DOHH2 (cell line): ENCODE data around the gene C8G.

ENCODE experiments used
- H3F3A ChIP-seq: fragments of 200-600 bp; sonication (generic), shearing (Covaris generic); 2 replicates; pipeline ENCODE4 v1.6.0; 2016; ENCODE audit warnings: antibody characterized with exemption, mild to moderate bottlenecking; ENCODE audit not compliant: control insufficient read depth, insufficient read depth
- H3K27ac ChIP-seq: fragments of 200-600 bp; sonication (generic); 2 replicates; pipeline ENCODE4 v1.5.1; 2014; ENCODE audit warnings: low read depth, mild to moderate bottlenecking, low read length, moderate library complexity
- H3K27me3 ChIP-seq: fragments of 200-600 bp; sonication (generic); 2 replicates; pipeline ENCODE4 v1.6.1; 2014; ENCODE audit warnings: mild to moderate bottlenecking, low read length, mixed read lengths; ENCODE audit not compliant: control insufficient read depth
- H3K36me3 ChIP-seq: fragments of 200-600 bp; sonication (generic); 2 replicates; pipeline ENCODE4 v1.6.1; 2014; ENCODE audit warnings: mild to moderate bottlenecking, low read length, moderate library complexity, mixed read lengths; ENCODE audit not compliant: control insufficient read depth
- H3K4me1 ChIP-seq: fragments of 200-600 bp; sonication (generic); 2 replicates; pipeline ENCODE4 v1.6.1; 2014; ENCODE audit warnings: mild to moderate bottlenecking, low read length, mixed read lengths; ENCODE audit not compliant: control insufficient read depth
- H3K4me2 ChIP-seq: fragments of 200-600 bp; sonication (generic); 2 replicates; pipeline ENCODE4 v1.6.0; 2014; ENCODE audit warnings: mild to moderate bottlenecking, low read length, moderate library complexity
- H3K4me3 ChIP-seq: fragments of 200-600 bp; sonication (generic); 2 replicates; pipeline ENCODE4 v1.5.1; 2014; ENCODE audit warnings: mild to moderate bottlenecking, low read length, mixed read lengths
- H3K79me2 ChIP-seq: fragments of 200-600 bp; sonication (generic); 2 replicates; pipeline ENCODE4 v1.6.1; 2014; ENCODE audit warnings: mild to moderate bottlenecking, low read length, mixed read lengths; ENCODE audit not compliant: control insufficient read depth
- H3K9me2 ChIP-seq: fragments of 200-600 bp; sonication (generic); replicated peaks from 2 replicates; pipeline ENCODE4 v1.6.1; 2014; ENCODE audit warnings: mild to moderate bottlenecking, low read length, mixed read lengths; ENCODE audit not compliant: control insufficient read depth
- H3K9me3 ChIP-seq: fragments of 200-600 bp; sonication (generic); 2 replicates; pipeline ENCODE4 v1.6.1; 2014; ENCODE audit warnings: antibody characterized with exemption, low read length, mixed read lengths; ENCODE audit not compliant: control insufficient read depth, insufficient read depth
- H4K20me1 ChIP-seq: fragments of 200-600 bp; sonication (generic); 2 replicates; pipeline ENCODE4 v1.6.0; 2014; ENCODE audit warnings: low read depth, mild to moderate bottlenecking, antibody characterized with exemption, low read length, moderate library complexity; ENCODE audit not compliant: control insufficient read depth, insufficient read depth
- EZH2phosphoT487 ChIP-seq: fragments of 200-600 bp; sonication (generic); IDR thresholded peaks from 2 replicates; pipeline ENCODE4 v1.6.1; 2017; ENCODE audit warnings: borderline replicate concordance, mild to moderate bottlenecking, antibody characterized with exemption, low read length, moderate library complexity, mixed read lengths
- TF ChIP-seq, protein P1 (sequence below): fragments of 200-600 bp; sonication (generic); IDR thresholded peaks from one replicate; pipeline ENCODE4 v1.5.1; 2014; ENCODE audit warnings: antibody characterized with exemption, mild to moderate bottlenecking, low read depth, low read length; ENCODE audit not compliant: poor library complexity, severe bottlenecking

Gene C8G

DNA sequence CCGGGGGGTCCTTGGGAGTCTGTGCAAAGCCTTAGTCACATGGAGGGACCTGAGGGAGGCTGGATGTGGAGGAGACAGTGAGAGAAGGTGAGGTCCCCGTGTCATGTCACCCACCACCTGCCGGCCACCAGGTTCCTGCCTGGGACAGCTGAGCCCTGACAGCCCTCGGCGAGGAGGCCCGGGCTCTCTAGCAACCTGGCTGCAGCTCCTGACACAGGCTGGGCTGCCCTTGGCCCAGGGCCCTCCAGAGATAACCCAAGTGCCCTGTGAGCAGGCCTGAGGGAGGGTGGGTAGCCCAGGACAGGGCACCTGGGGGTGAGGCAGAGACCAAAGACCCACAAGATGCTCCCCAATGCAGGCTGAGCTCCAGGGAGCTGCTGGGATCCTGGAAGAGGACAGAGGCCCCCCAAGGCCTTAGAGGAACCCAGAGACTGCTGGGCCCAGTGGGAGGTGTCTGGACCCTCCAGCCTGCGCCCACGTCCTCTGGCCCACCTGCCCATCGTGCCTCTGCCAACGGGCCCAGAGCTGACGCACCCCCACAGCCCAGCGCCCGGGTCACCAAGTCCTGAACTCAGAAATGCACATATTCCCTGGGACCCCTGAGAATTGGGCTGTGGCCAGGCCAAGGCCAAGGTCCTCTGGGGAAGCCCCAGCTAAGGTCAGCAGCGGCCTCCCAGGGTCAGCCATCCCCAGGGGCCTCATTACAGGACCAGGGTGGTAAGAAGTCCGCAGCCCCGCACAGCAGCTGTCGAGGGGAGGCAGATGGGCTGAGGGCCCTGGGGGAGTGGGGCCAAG, 23.5 kb downstream of the C8G start:
- no peak overlapping the region for H3K4me2 ChIP-seq
- H3K27me3 ChIP-seq = no peaks in the 10 kb centered on the region
- no peaks in the 10 kb centered on the region for H3K79me2 ChIP-seq

GRCh38 chr9:136969150-136969549, 24.1 kb downstream of the C8G start:
- Histone ChIP-seq H3K4me2 (no peak overlapping the region), H3K9me3 (no peaks in the 10 kb centered on the region), H3K79me2 (no peaks in the 10 kb centered on the region), H3K27me3 (no peaks in the 10 kb centered on the region), H3K4me3 (no peak overlapping the region), H3K4me1 (peaks cover 14% of the 10 kb centered on the region), H3K36me3 (no peaks in the 10 kb centered on the region), H3K27ac (no peak overlapping the region), H3K9me2 (no peaks in the 10 kb centered on the region), H4K20me1 (no peaks in the 10 kb centered on the region), H3F3A (no peaks in the 10 kb centered on the region)
- TF ChIP-seq, protein P1, sequence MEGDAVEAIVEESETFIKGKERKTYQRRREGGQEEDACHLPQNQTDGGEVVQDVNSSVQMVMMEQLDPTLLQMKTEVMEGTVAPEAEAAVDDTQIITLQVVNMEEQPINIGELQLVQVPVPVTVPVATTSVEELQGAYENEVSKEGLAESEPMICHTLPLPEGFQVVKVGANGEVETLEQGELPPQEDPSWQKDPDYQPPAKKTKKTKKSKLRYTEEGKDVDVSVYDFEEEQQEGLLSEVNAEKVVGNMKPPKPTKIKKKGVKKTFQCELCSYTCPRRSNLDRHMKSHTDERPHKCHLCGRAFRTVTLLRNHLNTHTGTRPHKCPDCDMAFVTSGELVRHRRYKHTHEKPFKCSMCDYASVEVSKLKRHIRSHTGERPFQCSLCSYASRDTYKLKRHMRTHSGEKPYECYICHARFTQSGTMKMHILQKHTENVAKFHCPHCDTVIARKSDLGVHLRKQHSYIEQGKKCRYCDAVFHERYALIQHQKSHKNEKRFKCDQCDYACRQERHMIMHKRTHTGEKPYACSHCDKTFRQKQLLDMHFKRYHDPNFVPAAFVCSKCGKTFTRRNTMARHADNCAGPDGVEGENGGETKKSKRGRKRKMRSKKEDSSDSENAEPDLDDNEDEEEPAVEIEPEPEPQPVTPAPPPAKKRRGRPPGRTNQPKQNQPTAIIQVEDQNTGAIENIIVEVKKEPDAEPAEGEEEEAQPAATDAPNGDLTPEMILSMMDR = no peak
- no peak for TF ChIP-seq EZH2phosphoT487

More for the DNA sequence above, 23.5 kb downstream of the C8G start:
- Histone ChIP-seq H3K4me1 (peaks cover 14% of the 10 kb centered on the region), H4K20me1 (no peaks in the 10 kb centered on the region), H3K9me2 (no peaks in the 10 kb centered on the region), H3F3A (no peaks in the 10 kb centered on the region), H3K4me3 (no peak overlapping the region), H3K27ac (no peak overlapping the region), H3K36me3 (no peaks in the 10 kb centered on the region), H3K9me3 (no peaks in the 10 kb centered on the region)
- TF ChIP-seq, protein P1 = no peak
- TF ChIP-seq EZH2phosphoT487 = no peak

DNA sequence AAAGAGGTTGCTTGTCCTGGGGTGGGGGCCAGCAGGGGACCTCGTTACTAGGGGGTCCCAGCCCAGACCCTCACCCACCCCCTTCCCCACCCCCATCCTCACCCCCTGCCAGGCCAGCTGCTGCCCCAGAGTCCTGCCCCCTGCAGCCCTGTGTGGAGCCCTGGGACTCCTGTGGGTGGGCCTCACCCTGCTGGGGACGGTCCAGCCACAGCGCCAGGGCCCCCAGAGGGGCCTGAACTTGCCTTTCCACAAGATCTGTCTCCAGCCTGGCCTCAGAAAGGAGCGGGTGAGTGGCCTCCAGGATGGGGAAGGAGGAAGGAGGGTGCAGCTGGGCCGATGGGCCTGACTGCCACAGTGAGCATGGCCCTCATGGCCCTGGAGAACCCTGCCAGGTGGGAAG, 24.7 kb downstream of the C8G start:
- Histone ChIP-seq H4K20me1 (no peaks in the 10 kb centered on the region), H3K79me2 (no peaks in the 10 kb centered on the region), H3K9me2 (no peaks in the 10 kb centered on the region), H3K36me3 (no peaks in the 10 kb centered on the region), H3K27me3 (no peaks in the 10 kb centered on the region), H3K4me2 (no peak overlapping the region), H3F3A (no peaks in the 10 kb centered on the region), H3K4me3 (no peak overlapping the region), H3K4me1 (peaks cover 14% of the 10 kb centered on the region), H3K27ac (no peak overlapping the region), H3K9me3 (no peaks in the 10 kb centered on the region)
- TF ChIP-seq, protein P1 = no peak
- no peak for TF ChIP-seq EZH2phosphoT487
